Nephron (organoid): ENCODE data around the gene MRPL4.

Experiments used
- H3K27ac Mint-ChIP-seq, 3 experiments: 2 replicates each; pipeline ENCODE4 v1.8.0; 2020; ENCODE audit warnings: mixed read lengths in 3 of 3, mild to moderate bottlenecking in 2 of 3, moderate library complexity in 1 of 3
- H3K27me3 Mint-ChIP-seq: 2 replicates; pipeline ENCODE4 v1.8.0; 2021; ENCODE audit warnings: low read depth, mild to moderate bottlenecking, moderate library complexity, mixed read lengths
- H3K36me3 Mint-ChIP-seq: 2 replicates; pipeline ENCODE4 v1.8.0; 2020; ENCODE audit warnings: low read depth, mixed read lengths
- H3K4me1 Mint-ChIP-seq: 2 replicates; pipeline ENCODE4 v1.8.0; 2020; ENCODE audit warnings: mixed read lengths
- H3K4me3 Mint-ChIP-seq, 3 experiments: 2 replicates each; pipeline ENCODE4 v1.8.0; 2020; ENCODE audit warnings: mild to moderate bottlenecking in 3 of 3, mixed read lengths in 3 of 3, moderate library complexity in 2 of 3
- H3K9me3 Mint-ChIP-seq: 2 replicates; pipeline ENCODE4 v1.8.0; 2020; ENCODE audit warnings: mixed read lengths
- TF ChIP-seq, protein P1 (sequence below), 3 experiments: fragments of 200-600 bp; sonication (generic); IDR thresholded peaks; one replicate each; pipeline ENCODE4 v1.5.0; 2021; ENCODE audit warnings: antibody characterized with exemption in 3 of 3; ENCODE audit not compliant: unreplicated experiment in 3 of 3

MRPL4 gene

DNA sequence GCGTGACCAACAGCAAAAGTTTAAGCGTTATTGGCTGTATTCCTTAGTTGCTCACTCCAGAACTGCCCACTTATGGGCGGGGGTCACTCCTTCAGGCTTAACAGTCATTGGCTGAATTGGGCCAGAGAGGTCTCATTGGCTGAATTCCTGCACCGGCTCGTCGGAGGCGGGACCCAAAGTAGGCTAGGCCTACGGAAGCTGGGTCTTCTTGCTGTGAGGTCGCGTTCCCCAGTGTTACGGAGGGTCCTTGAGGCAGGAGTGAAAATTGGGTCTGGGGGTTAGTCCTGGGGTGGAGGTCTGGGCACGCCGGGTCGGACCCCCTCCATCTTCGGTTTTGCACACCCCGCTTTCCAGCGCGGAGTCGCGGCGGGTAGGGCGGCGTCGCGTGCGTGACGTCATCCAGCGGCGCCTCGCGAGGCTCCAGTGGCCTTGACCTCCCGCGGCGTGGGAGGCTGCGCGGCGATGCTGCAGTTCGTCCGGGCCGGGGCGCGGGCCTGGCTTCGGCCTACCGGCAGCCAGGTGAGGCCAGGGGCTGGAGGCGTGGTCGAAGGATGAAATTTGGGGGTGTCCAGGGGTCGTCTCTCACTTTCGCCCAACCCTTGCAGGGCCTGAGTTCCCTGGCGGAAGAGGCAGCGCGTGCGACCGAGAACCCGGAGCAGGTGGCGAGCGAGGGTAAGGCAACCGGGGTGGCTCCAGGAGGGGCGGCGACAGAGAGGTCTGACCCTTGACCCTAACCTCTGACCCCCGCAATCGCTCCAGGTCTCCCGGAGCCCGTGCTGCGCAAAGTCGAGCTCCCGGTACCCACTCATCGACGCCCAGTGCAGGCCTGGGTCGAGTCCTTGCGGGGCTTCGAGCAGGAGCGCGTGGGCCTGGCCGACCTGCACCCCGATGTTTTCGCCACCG lies at the start of gene MRPL4:
Gene MRPL4 (plus strand): TSS at position 423 of the 903 bp plus-strand sequence. CDS start 40 bp downstream, at position 463.
- Mint-ChIP-seq H3K9me3 (no peaks in the 10 kb centered on the region), H3K4me3 (peak within 1 kb of the TSS; percentile 98 to 100 (median 99)), H3K4me1 (peaks cover 14% of the 10 kb centered on the region), H3K27me3 (no peaks in the 10 kb centered on the region), H3K36me3 (peaks cover 26% of the 10 kb centered on the region), H3K27ac (peak within 1 kb of the TSS; percentile 96 to 99 (median 96))
- TF ChIP-seq, protein P1, sequence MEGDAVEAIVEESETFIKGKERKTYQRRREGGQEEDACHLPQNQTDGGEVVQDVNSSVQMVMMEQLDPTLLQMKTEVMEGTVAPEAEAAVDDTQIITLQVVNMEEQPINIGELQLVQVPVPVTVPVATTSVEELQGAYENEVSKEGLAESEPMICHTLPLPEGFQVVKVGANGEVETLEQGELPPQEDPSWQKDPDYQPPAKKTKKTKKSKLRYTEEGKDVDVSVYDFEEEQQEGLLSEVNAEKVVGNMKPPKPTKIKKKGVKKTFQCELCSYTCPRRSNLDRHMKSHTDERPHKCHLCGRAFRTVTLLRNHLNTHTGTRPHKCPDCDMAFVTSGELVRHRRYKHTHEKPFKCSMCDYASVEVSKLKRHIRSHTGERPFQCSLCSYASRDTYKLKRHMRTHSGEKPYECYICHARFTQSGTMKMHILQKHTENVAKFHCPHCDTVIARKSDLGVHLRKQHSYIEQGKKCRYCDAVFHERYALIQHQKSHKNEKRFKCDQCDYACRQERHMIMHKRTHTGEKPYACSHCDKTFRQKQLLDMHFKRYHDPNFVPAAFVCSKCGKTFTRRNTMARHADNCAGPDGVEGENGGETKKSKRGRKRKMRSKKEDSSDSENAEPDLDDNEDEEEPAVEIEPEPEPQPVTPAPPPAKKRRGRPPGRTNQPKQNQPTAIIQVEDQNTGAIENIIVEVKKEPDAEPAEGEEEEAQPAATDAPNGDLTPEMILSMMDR (IDR thresholded peaks at IDR 0.05; ENCODE audit: unreplicated experiment in 3 of 3), result no peak

DNA sequence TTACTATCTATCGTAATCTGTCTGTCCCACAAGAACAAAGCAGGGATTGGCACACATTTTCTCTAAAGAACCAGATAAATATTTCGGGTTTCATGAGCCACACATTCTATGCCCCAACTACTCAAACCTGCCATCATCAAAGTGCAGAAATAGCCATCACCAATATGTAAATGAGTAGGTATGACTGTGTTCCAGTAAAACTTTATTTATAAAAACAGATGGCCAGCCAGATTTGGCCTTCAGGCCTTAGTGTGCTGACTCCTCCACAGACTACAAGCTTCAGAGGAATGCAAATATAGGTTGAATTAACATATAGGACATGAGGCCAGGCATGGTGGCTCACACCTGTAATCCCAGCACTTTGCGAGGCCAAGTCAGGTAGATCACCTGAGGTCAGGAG lies 48.3 kb upstream of the MRPL4 start:
- H3K27ac Mint-ChIP-seq, result no peak overlapping the region
- H3K27me3 Mint-ChIP-seq, result no peaks in the 10 kb centered on the region
- H3K4me1 Mint-ChIP-seq, result no peaks in the 10 kb centered on the region
- TF ChIP-seq, protein P1 (IDR thresholded peaks at IDR 0.05; ENCODE audit: unreplicated experiment in 3 of 3), result no peak
- H3K4me3 Mint-ChIP-seq, result no peak overlapping the region
- H3K9me3 Mint-ChIP-seq, result peaks cover 2% of the 10 kb centered on the region
- H3K36me3 Mint-ChIP-seq, result no peaks in the 10 kb centered on the region

- Mint-ChIP-seq H3K27me3 (no peaks in the 10 kb centered on the region), H3K4me3 (no peak overlapping the region), H3K27ac (no peak overlapping the region), H3K36me3 (no peaks in the 10 kb centered on the region), H3K9me3 (peaks cover 2% of the 10 kb centered on the region), H3K4me1 (no peaks in the 10 kb centered on the region)
- TF ChIP-seq, protein P1 (IDR thresholded peaks at IDR 0.05; ENCODE audit: unreplicated experiment in 3 of 3), result no peak
Observed at GRCh38 chr19:10205636-10206035, 46.4 kb upstream of the MRPL4 start.

- H3K27me3 Mint-ChIP-seq, result no peaks in the 10 kb centered on the region
- peaks cover 2% of the 10 kb centered on the region for H3K9me3 Mint-ChIP-seq
- no peaks in the 10 kb centered on the region for H3K4me1 Mint-ChIP-seq
- TF ChIP-seq, protein P1 (IDR thresholded peaks at IDR 0.05; ENCODE audit: unreplicated experiment in 3 of 3), result no peak
- no peaks in the 10 kb centered on the region for H3K36me3 Mint-ChIP-seq
- no peak overlapping the region for H3K4me3 Mint-ChIP-seq
- peak overlapping the region in 1 of 3 experiments; percentile 22 for H3K27ac Mint-ChIP-seq
Observed at GRCh38 chr19:10206226-10206885, 45.7 kb upstream of the MRPL4 start.

DNA sequence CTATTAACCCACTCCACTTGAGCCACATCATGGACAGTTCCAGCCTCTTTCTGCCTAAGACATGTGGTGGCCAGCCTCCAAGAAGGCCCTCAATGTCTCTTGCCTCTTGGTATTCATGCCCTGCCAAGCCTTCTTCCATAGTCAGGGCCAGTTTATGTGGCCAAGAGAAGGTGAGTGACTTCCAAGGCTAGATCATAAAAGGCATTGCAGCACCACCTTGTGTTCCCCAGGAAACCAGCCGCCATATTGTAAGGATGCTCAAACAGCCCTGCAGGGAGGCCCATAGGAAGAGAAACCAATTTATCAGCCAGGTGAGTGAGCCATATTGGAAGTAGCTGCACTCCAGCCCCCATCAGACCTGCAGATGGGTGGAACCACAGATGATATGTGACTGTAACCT lies 45.0 kb upstream of the MRPL4 start:
- no peaks in the 10 kb centered on the region for H3K36me3 Mint-ChIP-seq
- peaks cover 2% of the 10 kb centered on the region for H3K9me3 Mint-ChIP-seq
- no peak overlapping the region for H3K4me3 Mint-ChIP-seq
- TF ChIP-seq, protein P1 (IDR thresholded peaks at IDR 0.05; ENCODE audit: unreplicated experiment in 3 of 3), result no peak
- H3K27ac Mint-ChIP-seq, result peak overlapping the region in 1 of 3 experiments; percentile 22
- no peaks in the 10 kb centered on the region for H3K27me3 Mint-ChIP-seq
- H3K4me1 Mint-ChIP-seq, result no peaks in the 10 kb centered on the region
